ENCODE results near the gene ASIC4.

- TF ChIP-seq CTCF (IDR thresholded peaks at IDR 0.05) = no peak
- TF ChIP-seq POLR2A (IDR thresholded peaks at IDR 0.05) = no peak
These were observed 8.0 kb upstream of the ASIC4 start for GRCh38 chr2:219506153-219506801.

All from body of pancreas (tissue), 4 donors.